ENCODE measurements around the gene KATNIP. TPM values are rescaled to one million over a fixed set of nuclear protein-coding genes. Genes with fewer than 3 reads are reported as not detected.

Gene KATNIP
- total and polyA plus RNA-seq, 2 donors (not counting 1 experiment from before 2014, with no cell fraction given) = 11.4 to 22.8 TPM

DNA sequence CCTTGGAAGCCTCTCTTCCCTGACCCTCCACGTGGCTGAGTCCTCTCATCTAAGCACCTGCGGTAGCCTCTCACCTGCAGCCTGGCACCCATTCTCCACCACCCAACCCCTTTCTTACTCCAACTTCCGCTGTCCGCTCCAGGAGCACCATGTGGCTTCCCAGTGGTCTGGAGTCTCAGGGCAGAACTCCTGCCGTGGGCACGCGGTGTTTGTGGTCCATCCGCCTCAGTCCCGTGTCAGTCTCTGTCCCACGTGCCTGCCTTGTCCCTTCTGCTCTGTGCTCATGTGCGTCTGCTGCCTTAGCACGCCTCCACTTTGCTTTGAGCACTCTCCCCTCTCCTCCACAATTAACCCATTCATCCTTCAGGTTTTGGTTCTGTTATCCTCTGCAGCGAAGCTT lies 49.7 kb downstream of the KATNIP start:
- Histone ChIP-seq H3K27me3 (ENCODE audit: control insufficient read depth, insufficient read depth, low read length) (no peaks in the 10 kb centered on the region), H3K36me3 (ENCODE audit: control insufficient read depth, insufficient read depth, low read length) (no peaks in the 10 kb centered on the region), H3K4me2 (ENCODE audit: extremely low read depth, insufficient read depth, low read length) (no peak overlapping the region), H3K9me3 (ENCODE audit: control insufficient read depth, insufficient read depth, low read depth, low read length) (no peaks in the 10 kb centered on the region), H3K4me3 (replicated peaks in 1 of 4; ENCODE audit: control extremely low read depth in 1 of 4, insufficient read depth in 1 of 4, low read depth in 3 of 4, low read length in 4 of 4) (no peak overlapping the region), H3K79me2 (ENCODE audit: control insufficient read depth, insufficient read depth, low read length) (no peaks in the 10 kb centered on the region), H3K4me1 (ENCODE audit: control insufficient read depth, extremely low read depth, insufficient read depth, low read length) (no peaks in the 10 kb centered on the region), H3K27ac (ENCODE audit: insufficient read depth, low read length) (no peak overlapping the region), H3K9ac (ENCODE audit: insufficient read depth, low read length) (no peak overlapping the region), H2AFZ (ENCODE audit: low read length) (no peak overlapping the region), H4K20me1 (ENCODE audit: control insufficient read depth, extremely low read depth, insufficient read depth, low read length) (no peaks in the 10 kb centered on the region)
- TF ChIP-seq, protein P1, sequence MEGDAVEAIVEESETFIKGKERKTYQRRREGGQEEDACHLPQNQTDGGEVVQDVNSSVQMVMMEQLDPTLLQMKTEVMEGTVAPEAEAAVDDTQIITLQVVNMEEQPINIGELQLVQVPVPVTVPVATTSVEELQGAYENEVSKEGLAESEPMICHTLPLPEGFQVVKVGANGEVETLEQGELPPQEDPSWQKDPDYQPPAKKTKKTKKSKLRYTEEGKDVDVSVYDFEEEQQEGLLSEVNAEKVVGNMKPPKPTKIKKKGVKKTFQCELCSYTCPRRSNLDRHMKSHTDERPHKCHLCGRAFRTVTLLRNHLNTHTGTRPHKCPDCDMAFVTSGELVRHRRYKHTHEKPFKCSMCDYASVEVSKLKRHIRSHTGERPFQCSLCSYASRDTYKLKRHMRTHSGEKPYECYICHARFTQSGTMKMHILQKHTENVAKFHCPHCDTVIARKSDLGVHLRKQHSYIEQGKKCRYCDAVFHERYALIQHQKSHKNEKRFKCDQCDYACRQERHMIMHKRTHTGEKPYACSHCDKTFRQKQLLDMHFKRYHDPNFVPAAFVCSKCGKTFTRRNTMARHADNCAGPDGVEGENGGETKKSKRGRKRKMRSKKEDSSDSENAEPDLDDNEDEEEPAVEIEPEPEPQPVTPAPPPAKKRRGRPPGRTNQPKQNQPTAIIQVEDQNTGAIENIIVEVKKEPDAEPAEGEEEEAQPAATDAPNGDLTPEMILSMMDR (conservative IDR thresholded peaks at IDR 0.05 in 1 of 2, IDR thresholded peaks at IDR 0.05 in 1 of 2; ENCODE audit: low read depth in 1 of 2, low read length in 2 of 2) = no peak
- no peak for TF ChIP-seq EZH2 (IDR thresholded peaks at IDR 0.05; ENCODE audit: low read length, missing control alignments)
- DNase-seq (ENCODE audit: low read depth in 2 of 2) = no peak

Other genes with a start within 250 kb of the KATNIP start
- 21.1 and 23.6 TPM in 2 replicates for gene IL4R, start 236.2 kb upstream of the KATNIP start, total RNA-seq
- 17.1 and 25.5 TPM in 2 replicates for gene IL4R, start 236.2 kb upstream of the KATNIP start, polyA plus RNA-seq
- gene IL21R, start 148.0 kb upstream of the KATNIP start, total RNA-seq = 1.8 and 7.4 TPM in 2 replicates
- gene IL21R, start 148.0 kb upstream of the KATNIP start, polyA plus RNA-seq = 0.87 and 0.95 TPM in 2 replicates
- gene GTF3C1, start 231 bp upstream of the KATNIP start, total RNA-seq = 61.6 and 75.3 TPM in 2 replicates
- 20.1 and 34.1 TPM in 2 replicates for gene GTF3C1, start 231 bp upstream of the KATNIP start, polyA plus RNA-seq

All from fibroblast of lung (primary cell).